ENCODE results near the gene TTC34.

- TF ChIP-seq POLR2A (IDR thresholded peaks at IDR 0.05) = no peak
- TF ChIP-seq CTCF (IDR thresholded peaks at IDR 0.05 in 4 of 5, conservative IDR thresholded peaks at IDR 0.05 in 1 of 5) = no peak
These were observed 10.6 kb upstream of the TTC34 start for GRCh38 chr1:2812136-2812535.
